HepG2 (cell line): ENCODE data around the gene NT5M. TPM values are rescaled to one million over a fixed set of nuclear protein-coding genes. Genes with fewer than 3 reads are reported as not detected.

ENCODE experiments used
- DNMT1 ChIP-seq: sonication (generic); formaldehyde crosslinking; IDR thresholded peaks from 2 replicates; pipeline ENCODE4 v1.5.1; 2020; ENCODE audit warnings: mild to moderate bottlenecking, missing genetic modification reagents
- FUBP1 ChIP-seq: sonication (generic); formaldehyde crosslinking; IDR thresholded peaks from 2 replicates; pipeline ENCODE4 v1.5.1; 2020; ENCODE audit warnings: missing genetic modification reagents, mild to moderate bottlenecking, borderline replicate concordance
- JARID2 ChIP-seq: sonication (generic); formaldehyde crosslinking; IDR thresholded peaks from 2 replicates; pipeline ENCODE4 v1.8.1; 2023; ENCODE audit warnings: missing genetic modification reagents, inconsistent platforms; ENCODE audit not compliant: insufficient replicate concordance
- NFYB ChIP-seq: sonication (generic); formaldehyde crosslinking; IDR thresholded peaks from 2 replicates; pipeline ENCODE4 v1.4.0; 2020; ENCODE audit warnings: missing genetic modification reagents
- NPAS2 ChIP-seq: sonication (generic); formaldehyde crosslinking; IDR thresholded peaks from 2 replicates; pipeline ENCODE4 v1.8.0; 2022; ENCODE audit warnings: mild to moderate bottlenecking, missing genetic modification reagents, borderline replicate concordance
- NR2F2 ChIP-seq: IDR thresholded peaks from 2 replicates; pipeline ENCODE4 v1.6.1; 2012; ENCODE audit warnings: low read depth, inconsistent platforms, borderline replicate concordance
- RARA ChIP-seq: IDR thresholded peaks from 2 replicates; pipeline ENCODE4 v1.6.1; 2016; ENCODE audit warnings: missing genetic modification reagents, missing compliant biosample characterization
- RBFOX2 ChIP-seq: fragments of 200-400 bp; formaldehyde crosslinking; IDR thresholded peaks from 2 replicates; pipeline ENCODE4 v1.6.1; 2017; ENCODE audit warnings: low read depth, mild to moderate bottlenecking, low read length
- SALL1 ChIP-seq: sonication (generic); formaldehyde crosslinking; IDR thresholded peaks from 2 replicates; pipeline ENCODE4 v1.8.0; 2022; ENCODE audit warnings: mild to moderate bottlenecking, missing genetic modification reagents
- SNRNP70 ChIP-seq: fragments of 200-400 bp; formaldehyde crosslinking; IDR thresholded peaks from 2 replicates; pipeline ENCODE4 v1.6.1; 2017; ENCODE audit warnings: mild to moderate bottlenecking, low read depth, low read length, moderate library complexity
- SOX6 ChIP-seq, 2 experiments: fragments of 450-650 bp in 1 of 2; sonication (generic) in 1 of 2; formaldehyde crosslinking in 1 of 2; IDR thresholded peaks; 2 replicates each; pipeline versions ENCODE4 v1.4.0 to v1.6.1; 2017 to 2020; ENCODE audit warnings: antibody characterized with exemption in 1 of 2, mild to moderate bottlenecking in 1 of 2, missing genetic modification reagents in 1 of 2
- ZBTB49 ChIP-seq: sonication (generic); formaldehyde crosslinking; IDR thresholded peaks from 2 replicates; pipeline ENCODE4 v1.4.0; 2020; ENCODE audit warnings: missing genetic modification reagents, borderline replicate concordance
- ZEB1 ChIP-seq: IDR thresholded peaks from 2 replicates; pipeline ENCODE4 v1.6.1; 2012; ENCODE audit warnings: mild to moderate bottlenecking, low read depth, inconsistent platforms; ENCODE audit not compliant: insufficient replicate concordance
- ZNF296 ChIP-seq: sonication (generic); formaldehyde crosslinking; conservative IDR thresholded peaks from 2 replicates; pipeline ENCODE4 v1.5.0; 2020; ENCODE audit warnings: mild to moderate bottlenecking, missing genetic modification reagents
- ZNF570 ChIP-seq: sonication (generic); formaldehyde crosslinking; IDR thresholded peaks from 2 replicates; pipeline ENCODE4 v1.4.0; 2020; ENCODE audit warnings: mild to moderate bottlenecking, missing genetic modification reagents, borderline replicate concordance
- ZNF724P ChIP-seq: sonication (generic); formaldehyde crosslinking; IDR thresholded peaks from 2 replicates; pipeline ENCODE4 v1.8.0; 2022; ENCODE audit warnings: missing genetic modification reagents, borderline replicate concordance
- ZNF782 ChIP-seq: sonication (generic); formaldehyde crosslinking; IDR thresholded peaks from 2 replicates; pipeline ENCODE4 v1.4.0; 2020; ENCODE audit warnings: missing genetic modification reagents, mild to moderate bottlenecking, borderline replicate concordance
- ZNF788 ChIP-seq: sonication (generic); formaldehyde crosslinking; IDR thresholded peaks from 2 replicates; pipeline ENCODE4 v1.5.0; 2020; ENCODE audit warnings: mild to moderate bottlenecking, missing genetic modification reagents, borderline replicate concordance
- ZNF878 ChIP-seq: sonication (generic); formaldehyde crosslinking; IDR thresholded peaks from 2 replicates; pipeline ENCODE4 v1.8.1; 2023; ENCODE audit warnings: mild to moderate bottlenecking, missing genetic modification reagents, moderate library complexity
- ZSCAN25 ChIP-seq: sonication (generic); formaldehyde crosslinking; IDR thresholded peaks from 2 replicates; pipeline ENCODE4 v1.8.0; 2022; ENCODE audit warnings: mild to moderate bottlenecking, missing genetic modification reagents
- polyA plus RNA-seq, 8 experiments: library from polyadenylated mRNA; depleted of rRNA in 3 of 8; stranded (reverse) in 7 of 8; unstranded in 1 of 8; fragments of >200 nt; fragmentation: Illumina TruSeq in 4 of 8; extraction: Trizol in 4 of 8; gene quantifications; 2 replicates each; pipeline versions ENCODE4 v1.2.1 to v1.2.3, GENCODE V29; 2011 to 2016; ENCODE audit warnings: low read depth in 4 of 8, missing spikeins in 1 of 8, mixed read lengths in 1 of 8; ENCODE audit not compliant: insufficient read depth in 1 of 8
- total RNA-seq, 5 experiments: library from RNA; depleted of rRNA; stranded (reverse); fragments of >200 nt; fragmentation: Illumina TruSeq; extraction: Trizol; gene quantifications; 2 replicates each; pipeline ENCODE4 v1.2.3, GENCODE V29; 2016; ENCODE audit warnings: low read depth in 1 of 5
- TF ChIP-seq, protein P1 (sequence below): sonication (generic); formaldehyde crosslinking; IDR thresholded peaks from 2 replicates; pipeline ENCODE4 v1.4.0; 2020; ENCODE audit warnings: missing genetic modification reagents, mild to moderate bottlenecking, borderline replicate concordance
- TF ChIP-seq, protein P2 (sequence below): sonication (generic); formaldehyde crosslinking; IDR thresholded peaks from 2 replicates; pipeline ENCODE4 v1.8.1; 2022; ENCODE audit warnings: mild to moderate bottlenecking, missing genetic modification reagents

NT5M gene
- total and polyA plus RNA-seq, 2 of the 13 experiments (the other 11 are each of a cell fraction or from before 2014, with no cell fraction given): 0.55 to 0.78 TPM

DNA sequence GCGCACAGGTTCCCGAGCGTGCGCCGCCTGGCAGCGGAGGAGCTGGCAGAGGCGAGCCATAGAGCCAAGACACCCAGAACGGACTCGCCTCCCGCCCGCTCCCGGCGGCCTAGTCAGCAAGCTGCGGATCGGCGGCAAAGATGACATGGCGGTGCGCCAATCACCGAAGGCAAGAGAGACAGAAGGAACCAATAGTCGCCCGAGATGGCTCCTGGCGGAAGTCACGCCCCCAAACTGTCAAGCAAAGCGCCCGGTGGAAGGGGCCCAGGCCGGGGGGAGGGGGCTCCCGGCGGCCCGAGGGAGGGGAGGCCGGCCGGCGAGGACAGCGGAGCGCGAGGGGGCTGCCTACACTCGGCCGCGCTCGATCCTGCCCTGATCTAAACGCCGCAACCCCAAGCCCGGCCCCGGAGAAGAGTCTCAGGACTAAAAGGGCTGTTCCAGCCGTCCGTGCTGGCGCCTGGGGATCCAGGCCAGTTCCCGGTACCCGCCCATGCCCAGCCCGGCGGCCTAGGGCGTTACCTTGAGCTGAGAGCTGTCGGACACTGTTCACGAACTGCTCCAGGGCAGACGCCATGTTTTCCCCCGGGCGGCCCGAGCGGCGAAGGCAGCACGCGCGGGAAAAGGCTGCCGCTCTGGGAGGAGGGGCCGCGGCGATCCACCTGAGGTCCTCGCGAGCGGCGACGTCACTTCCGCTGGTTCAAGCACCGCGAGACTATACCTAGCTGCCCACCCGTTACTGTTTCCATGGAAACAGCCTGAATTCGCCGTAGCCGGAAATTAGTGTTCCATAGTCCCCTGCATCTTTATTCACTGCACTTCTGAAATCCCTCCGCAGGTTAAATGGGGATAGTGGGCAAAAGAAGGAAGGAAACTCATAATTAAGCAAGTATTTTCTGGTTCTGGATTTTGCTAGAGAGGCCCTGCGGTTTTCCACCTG, 22.3 kb upstream of the NT5M start, which contains the start of gene COPS3 (continued):
- no peak for TF ChIP-seq SOX6 (IDR thresholded peaks at IDR 0.05)
- TF ChIP-seq SOX6 (CRISPR knock-in tag; IDR thresholded peaks at IDR 0.05): peak; percentile 66
- TF ChIP-seq, protein P1, sequence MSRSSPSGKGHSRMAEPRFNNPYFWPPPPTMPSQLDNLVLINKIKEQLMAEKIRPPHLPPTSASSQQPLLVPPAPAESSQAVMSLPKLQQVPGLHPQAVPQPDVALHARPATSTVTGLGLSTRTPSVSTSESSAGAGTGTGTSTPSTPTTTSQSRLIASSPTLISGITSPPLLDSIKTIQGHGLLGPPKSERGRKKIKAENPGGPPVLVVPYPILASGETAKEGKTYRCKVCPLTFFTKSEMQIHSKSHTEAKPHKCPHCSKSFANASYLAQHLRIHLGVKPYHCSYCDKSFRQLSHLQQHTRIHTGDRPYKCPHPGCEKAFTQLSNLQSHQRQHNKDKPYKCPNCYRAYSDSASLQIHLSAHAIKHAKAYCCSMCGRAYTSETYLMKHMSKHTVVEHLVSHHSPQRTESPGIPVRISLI (CRISPR knock-in tag): no peak
- TF ChIP-seq RARA (CRISPR knock-in tag): peak; percentile 21; the same call in 1 of the 2 replicates
- TF ChIP-seq ZNF878 (CRISPR knock-in tag): no peak
- TF ChIP-seq NPAS2 (CRISPR knock-in tag): no peak
- TF ChIP-seq JARID2 (CRISPR knock-in tag): peak; percentile 24
- TF ChIP-seq FUBP1: no peak
- peak; percentile 64; the same call in 1 of the 2 replicates for TF ChIP-seq ZSCAN25 (CRISPR knock-in tag)
- no peak for TF ChIP-seq ZNF782
- peak; percentile 91; the same call in 1 of the 2 replicates for TF ChIP-seq RBFOX2
- TF ChIP-seq, protein P2, sequence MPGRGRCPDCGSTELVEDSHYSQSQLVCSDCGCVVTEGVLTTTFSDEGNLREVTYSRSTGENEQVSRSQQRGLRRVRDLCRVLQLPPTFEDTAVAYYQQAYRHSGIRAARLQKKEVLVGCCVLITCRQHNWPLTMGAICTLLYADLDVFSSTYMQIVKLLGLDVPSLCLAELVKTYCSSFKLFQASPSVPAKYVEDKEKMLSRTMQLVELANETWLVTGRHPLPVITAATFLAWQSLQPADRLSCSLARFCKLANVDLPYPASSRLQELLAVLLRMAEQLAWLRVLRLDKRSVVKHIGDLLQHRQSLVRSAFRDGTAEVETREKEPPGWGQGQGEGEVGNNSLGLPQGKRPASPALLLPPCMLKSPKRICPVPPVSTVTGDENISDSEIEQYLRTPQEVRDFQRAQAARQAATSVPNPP: no peak
- no peak for TF ChIP-seq ZNF570 (CRISPR knock-in tag)
- TF ChIP-seq DNMT1 (CRISPR knock-in tag): no peak
- no peak for TF ChIP-seq ZNF296 (CRISPR knock-in tag)
- peak; percentile 88 for TF ChIP-seq NFYB (CRISPR knock-in tag)
- 0 out of 2 replicates have a peak, but pooled peaks have one; percentile 55 for TF ChIP-seq ZBTB49
- TF ChIP-seq ZNF724P (CRISPR knock-in tag): no peak
- peak; percentile 77; the same call in 1 of the 2 replicates for TF ChIP-seq ZNF788 (CRISPR knock-in tag)
- TF ChIP-seq SNRNP70: no peak
- no peak for TF ChIP-seq NR2F2
- peak; percentile 76 for TF ChIP-seq SALL1
- peak; percentile 9 for TF ChIP-seq ZEB1
